HG02798 (cell line): ENCODE measurements around the gene SLC24A4.

ENCODE experiments used
- ATAC-seq: cut with Tn5 transposase; IDR thresholded peaks from one replicate; pipeline ENCODE4 v1.9.1; 2021; ENCODE audit warnings: mild to moderate bottlenecking; ENCODE audit not compliant: unreplicated experiment, poor library complexity

Gene SLC24A4

GRCh38 chr14:92366237-92366636 lies 43.3 kb downstream of the SLC24A4 start:
- ATAC-seq = no peak

- no peak for ATAC-seq
Measured at GRCh38 chr14:92368001-92368400, 45.0 kb downstream of the SLC24A4 start.

- ATAC-seq = no peak
Measured at GRCh38 chr14:92369097-92369496, 46.1 kb downstream of the SLC24A4 start.

- no peak for ATAC-seq
Measured at GRCh38 chr14:92372230-92372629, 49.3 kb downstream of the SLC24A4 start.

- no peak for ATAC-seq
Measured at GRCh38 chr14:92373336-92373735, 50.4 kb downstream of the SLC24A4 start.

GRCh38 chr14:92380131-92380530 lies 57.2 kb downstream of the SLC24A4 start:
- no peak for ATAC-seq

GRCh38 chr14:92380582-92380981 lies 57.6 kb downstream of the SLC24A4 start:
- no peak for ATAC-seq

GRCh38 chr14:92382677-92383076 lies 59.7 kb downstream of the SLC24A4 start:
- ATAC-seq = no peak

GRCh38 chr14:92383805-92384204 lies 60.8 kb downstream of the SLC24A4 start:
- ATAC-seq = no peak

GRCh38 chr14:92384461-92385133 lies 61.6 kb downstream of the SLC24A4 start:
- no peak for ATAC-seq

- ATAC-seq = no peak
Measured at GRCh38 chr14:92385561-92385960, 62.6 kb downstream of the SLC24A4 start.

GRCh38 chr14:92386165-92386564 lies 63.2 kb downstream of the SLC24A4 start:
- no peak for ATAC-seq

GRCh38 chr14:92386637-92387036 lies 63.7 kb downstream of the SLC24A4 start:
- no peak for ATAC-seq

- no peak for ATAC-seq
Measured at GRCh38 chr14:92387578-92387977, 64.6 kb downstream of the SLC24A4 start.

GRCh38 chr14:92389598-92390158 lies 66.7 kb downstream of the SLC24A4 start:
- ATAC-seq = no peak

- no peak for ATAC-seq
Measured at GRCh38 chr14:92391726-92392125, 68.8 kb downstream of the SLC24A4 start.

GRCh38 chr14:92392711-92393110 lies 69.7 kb downstream of the SLC24A4 start:
- ATAC-seq = no peak

- ATAC-seq = no peak
Measured at GRCh38 chr14:92397150-92397952, 74.4 kb downstream of the SLC24A4 start.

- no peak for ATAC-seq
Measured at GRCh38 chr14:92397953-92398564, 75.1 kb downstream of the SLC24A4 start.

GRCh38 chr14:92398888-92399636 lies 76.1 kb downstream of the SLC24A4 start:
- no peak for ATAC-seq
